A673 (cell line): Measurements from ENCODE around the gene ASAP2. TPM values are rescaled to one million over a fixed set of nuclear protein-coding genes. Genes with fewer than 3 reads are reported as not detected.

Experiments used
- BruUV-seq: library from RNA; stranded (reverse); fragments of 400-500 nt; replicated peaks from 2 replicates; lab custom pipeline; 2021; lab: Mats Ljungman, UMichigan
- CTCF ChIA-PET: fragments of 300-600 bp; sonication (Branson Sonifier 250); formaldehyde crosslinking; loops from one replicate; lab custom pipeline; 2022; ENCODE audit warnings: antibody characterized with exemption; lab: Charles Lee
- POLR2A ChIA-PET: fragments of 300-600 bp; sonication (Branson Sonifier 250); formaldehyde crosslinking; loops from one replicate; lab custom pipeline; 2022; ENCODE audit warnings: antibody characterized with exemption; ENCODE audit not compliant: low non-redundant PET; lab: Charles Lee
- DNase-seq: peaks from one replicate; pipeline ENCODE4 v3.0.0-alpha.2; 2015; ENCODE audit warnings: low spot score
- H3K27ac ChIP-seq: fragments of 200-600 bp; sonication (generic); 2 replicates; pipeline ENCODE4 v1.5.1; 2016; ENCODE audit warnings: mixed run types, low read depth, mild to moderate bottlenecking, mixed read lengths, antibody characterized with exemption, low read length; ENCODE audit not compliant: poor library complexity, severe bottlenecking
- H3K27me3 ChIP-seq: fragments of 200-600 bp; sonication (generic); replicated peaks from 2 replicates; pipeline ENCODE4 v1.6.1; 2017; ENCODE audit warnings: mixed run types, low read depth, mild to moderate bottlenecking, mixed read lengths, antibody characterized with exemption, low read length; ENCODE audit not compliant: insufficient read depth, poor library complexity
- H3K36me3 ChIP-seq: fragments of 200-600 bp; sonication (generic); 2 replicates; pipeline ENCODE4 v1.6.1; 2016; ENCODE audit warnings: mixed run types, mild to moderate bottlenecking, mixed read lengths, antibody characterized with exemption, low read length; ENCODE audit not compliant: insufficient read depth, poor library complexity, severe bottlenecking
- H3K4me1 ChIP-seq: fragments of 200-600 bp; sonication (generic); 2 replicates; pipeline ENCODE4 v1.6.1; 2017; ENCODE audit warnings: mixed run types, mild to moderate bottlenecking, mixed read lengths, antibody characterized with exemption, low read length; ENCODE audit not compliant: insufficient read depth, poor library complexity, severe bottlenecking
- H3K4me3 ChIP-seq: fragments of 200-600 bp; sonication (generic); 2 replicates; pipeline ENCODE4 v1.5.1; 2016; ENCODE audit warnings: low read depth, mixed run types, mild to moderate bottlenecking, mixed read lengths, low read length; ENCODE audit not compliant: poor library complexity, severe bottlenecking
- H3K9me3 ChIP-seq: fragments of 200-600 bp; sonication (generic); 2 replicates; pipeline ENCODE4 v1.6.1; 2016; ENCODE audit warnings: mixed run types, low read depth, mild to moderate bottlenecking, mixed read lengths, antibody characterized with exemption, low read length; ENCODE audit not compliant: poor library complexity, severe bottlenecking
- EZH2 ChIP-seq: fragments of 200-600 bp; sonication (generic); IDR thresholded peaks from 2 replicates; pipeline ENCODE4 v1.6.1; 2017; ENCODE audit warnings: borderline replicate concordance, low read depth, mild to moderate bottlenecking, mixed read lengths, antibody characterized with exemption, low read length; ENCODE audit not compliant: poor library complexity, severe bottlenecking
- intact Hi-C: fragments of 100-400 bp; cut with micrococcal nuclease; formaldehyde crosslinking; loops from one replicate; pipeline ENCODE4 v1.10.0; 2022; ENCODE audit not compliant: unreplicated experiment
- total RNA-seq: library from RNA; stranded (reverse); gene quantifications from 2 replicates; pipeline ENCODE4 v1.2.3, GENCODE V29; 2021
- TF ChIP-seq, protein P1 (sequence below): fragments of 300-800, 200-600 bp; sonication (generic); conservative IDR thresholded peaks from 2 replicates; pipeline ENCODE4 v1.5.1; 2017; ENCODE audit warnings: low read depth, mild to moderate bottlenecking, antibody characterized with exemption, low read length, moderate library complexity, mixed read lengths

ASAP2 gene
- total RNA-seq, 1 experiment from 2014 or later: 46.8 TPM

DNA sequence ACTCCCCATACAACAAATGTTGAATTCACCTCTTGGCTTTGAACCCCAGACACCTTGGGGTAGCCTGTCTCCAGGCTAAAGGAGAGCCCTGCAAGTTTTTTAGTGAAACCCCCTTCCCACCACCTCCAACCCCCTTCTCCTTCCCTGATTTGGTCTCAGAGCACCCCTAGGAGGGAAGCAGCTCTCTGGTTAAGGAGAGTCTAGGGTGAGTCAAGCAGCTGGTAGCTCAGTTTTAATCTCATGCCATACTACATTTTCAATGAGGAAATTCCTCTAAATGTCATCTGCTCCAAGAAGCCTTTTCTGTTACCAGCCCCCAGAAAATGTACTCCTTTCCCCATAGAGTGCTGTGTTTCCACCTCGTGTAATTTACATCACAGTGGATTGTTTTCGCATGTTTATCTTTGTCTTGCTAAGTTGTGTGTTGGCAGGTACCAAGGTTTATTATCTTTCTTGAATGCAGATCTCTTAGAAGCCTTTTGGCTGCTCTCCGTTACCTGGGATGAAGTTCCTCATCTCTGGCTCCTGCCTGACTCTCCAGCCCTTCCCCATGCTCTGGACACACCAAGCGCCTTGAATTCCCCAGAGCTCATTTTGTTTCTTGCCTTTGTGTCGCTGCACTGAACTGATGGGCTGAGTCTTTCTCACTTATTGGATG lies 82.2 kb downstream of the ASAP2 start:
- Histone ChIP-seq H3K4me1 (no peaks in the 10 kb centered on the region), H3K36me3 (no peaks in the 10 kb centered on the region), H3K27me3 (no peaks in the 10 kb centered on the region), H3K4me3 (no peak overlapping the region), H3K27ac (no peak overlapping the region), H3K9me3 (no peaks in the 10 kb centered on the region)
- BruUV-seq: no TSS peak
- TF ChIP-seq, protein P1, sequence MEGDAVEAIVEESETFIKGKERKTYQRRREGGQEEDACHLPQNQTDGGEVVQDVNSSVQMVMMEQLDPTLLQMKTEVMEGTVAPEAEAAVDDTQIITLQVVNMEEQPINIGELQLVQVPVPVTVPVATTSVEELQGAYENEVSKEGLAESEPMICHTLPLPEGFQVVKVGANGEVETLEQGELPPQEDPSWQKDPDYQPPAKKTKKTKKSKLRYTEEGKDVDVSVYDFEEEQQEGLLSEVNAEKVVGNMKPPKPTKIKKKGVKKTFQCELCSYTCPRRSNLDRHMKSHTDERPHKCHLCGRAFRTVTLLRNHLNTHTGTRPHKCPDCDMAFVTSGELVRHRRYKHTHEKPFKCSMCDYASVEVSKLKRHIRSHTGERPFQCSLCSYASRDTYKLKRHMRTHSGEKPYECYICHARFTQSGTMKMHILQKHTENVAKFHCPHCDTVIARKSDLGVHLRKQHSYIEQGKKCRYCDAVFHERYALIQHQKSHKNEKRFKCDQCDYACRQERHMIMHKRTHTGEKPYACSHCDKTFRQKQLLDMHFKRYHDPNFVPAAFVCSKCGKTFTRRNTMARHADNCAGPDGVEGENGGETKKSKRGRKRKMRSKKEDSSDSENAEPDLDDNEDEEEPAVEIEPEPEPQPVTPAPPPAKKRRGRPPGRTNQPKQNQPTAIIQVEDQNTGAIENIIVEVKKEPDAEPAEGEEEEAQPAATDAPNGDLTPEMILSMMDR: no peak
- TF ChIP-seq EZH2: no peak
- ChIA-PET CTCF (no interaction called here), POLR2A (no interaction called here)
- intact Hi-C loops: no loop called here
- DNase-seq: no peak

DNA sequence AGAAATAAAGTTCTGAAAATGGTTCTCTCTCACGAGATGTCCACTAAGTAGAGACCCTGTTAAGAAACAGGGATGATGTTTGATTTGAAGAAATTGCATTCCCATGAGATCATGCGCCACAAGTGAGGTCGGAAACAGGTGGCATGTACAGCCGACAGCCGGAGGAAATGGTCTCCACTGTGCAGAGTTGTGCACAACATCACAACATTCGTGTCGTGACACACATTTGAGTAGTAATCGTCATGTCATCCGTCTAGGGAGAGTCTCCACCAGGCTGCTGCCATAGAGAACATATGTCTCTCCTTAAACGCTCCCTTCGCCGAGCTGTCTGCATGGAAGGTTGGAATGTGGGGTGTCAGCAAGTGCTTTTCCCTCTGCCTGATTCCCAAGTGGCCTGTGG lies 84.7 kb downstream of the ASAP2 start:
- TF ChIP-seq, protein P1: no peak
- no peak for TF ChIP-seq EZH2
- H3K4me1 ChIP-seq: no peaks in the 10 kb centered on the region
- H3K36me3 ChIP-seq: no peaks in the 10 kb centered on the region
- H3K27ac ChIP-seq: no peak overlapping the region
- H3K27me3 ChIP-seq: no peaks in the 10 kb centered on the region
- H3K4me3 ChIP-seq: no peak overlapping the region
- ChIA-PET CTCF (no interaction called here), POLR2A (no interaction called here)
- no TSS peak for BruUV-seq
- DNase-seq: no peak
- no peaks in the 10 kb centered on the region for H3K9me3 ChIP-seq
- intact Hi-C loops: no loop called here

DNA sequence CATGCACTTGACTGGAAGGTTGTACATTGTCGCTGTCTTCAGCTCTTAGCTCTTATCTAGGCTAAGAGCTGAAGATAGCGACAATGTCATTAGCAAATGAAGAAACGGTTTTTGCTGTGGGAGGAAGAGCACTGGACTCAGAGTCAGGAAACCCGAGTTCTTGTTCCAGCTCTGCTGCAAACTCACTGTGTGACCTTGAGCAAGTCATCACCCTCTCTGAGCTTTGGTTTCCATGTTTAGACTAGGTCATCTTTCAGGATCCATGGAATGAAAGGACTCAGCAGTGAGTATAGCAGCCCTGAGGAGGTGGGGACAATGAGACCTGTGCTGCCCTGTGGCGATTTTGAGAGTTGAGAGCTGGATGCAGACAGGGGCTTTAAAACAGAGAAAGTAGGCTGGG lies 85.3 kb downstream of the ASAP2 start:
- ChIA-PET POLR2A (no interaction called here), CTCF (no interaction called here)
- no peaks in the 10 kb centered on the region for H3K4me1 ChIP-seq
- DNase-seq: no peak
- H3K9me3 ChIP-seq: no peaks in the 10 kb centered on the region
- TF ChIP-seq, protein P1: no peak
- TF ChIP-seq EZH2: no peak
- no peak overlapping the region for H3K4me3 ChIP-seq
- H3K27me3 ChIP-seq: no peaks in the 10 kb centered on the region
- intact Hi-C loops: no loop called here
- no TSS peak for BruUV-seq
- no peak overlapping the region for H3K27ac ChIP-seq
- H3K36me3 ChIP-seq: no peaks in the 10 kb centered on the region
